GM18526 (cell line): ENCODE results near the gene IFRD1.
A peak's percentile ranks its signal among the peaks of the same experiment; 100 is the strongest.

Experiments
- POLR2A ChIP-seq: IDR thresholded peaks from 3 replicates; pipeline ENCODE4 v1.6.1; 2011; ENCODE audit not compliant: insufficient read length; ENCODE audit errors: extremely low read depth

Gene IFRD1

GRCh38 chr7:112430649-112431048 is 19.6 kb upstream of the IFRD1 start:
- no peak for TF ChIP-seq POLR2A

GRCh38 chr7:112431803-112432202 is 18.5 kb upstream of the IFRD1 start:
- no peak for TF ChIP-seq POLR2A

GRCh38 chr7:112433289-112433688 is 17.0 kb upstream of the IFRD1 start:
- no peak for TF ChIP-seq POLR2A

GRCh38 chr7:112437072-112437471 is 13.2 kb upstream of the IFRD1 start:
- no peak for TF ChIP-seq POLR2A

GRCh38 chr7:112439476-112439875 is 10.8 kb upstream of the IFRD1 start:
- TF ChIP-seq POLR2A: no peak

- no peak for TF ChIP-seq POLR2A
Measured at GRCh38 chr7:112442210-112442609, 8.1 kb upstream of the IFRD1 start.

GRCh38 chr7:112444505-112444904 is 5.8 kb upstream of the IFRD1 start:
- TF ChIP-seq POLR2A: no peak

GRCh38 chr7:112446431-112446830 is 3.8 kb upstream of the IFRD1 start:
- no peak for TF ChIP-seq POLR2A

- TF ChIP-seq POLR2A: no peak
Measured at GRCh38 chr7:112447406-112447805, 2.9 kb upstream of the IFRD1 start.

GRCh38 chr7:112448381-112448780 is 1.9 kb upstream of the IFRD1 start:
- TF ChIP-seq POLR2A: no peak

- no peak for TF ChIP-seq POLR2A
Measured at GRCh38 chr7:112448891-112449290, 1.4 kb upstream of the IFRD1 start.

GRCh38 chr7:112449353-112449752 is 907 bp upstream of the IFRD1 start:
- no peak for TF ChIP-seq POLR2A

GRCh38 chr7:112450807-112451761 is 824 bp downstream of the IFRD1 start:
- TF ChIP-seq POLR2A: peak; percentile 48

- TF ChIP-seq POLR2A: no peak
Measured at GRCh38 chr7:112452102-112452888, 2.0 kb downstream of the IFRD1 start.

GRCh38 chr7:112453505-112454171 is 3.4 kb downstream of the IFRD1 start:
- TF ChIP-seq POLR2A: no peak
